ENCODE data around the gene KRT75. TPM values are rescaled to one million over a fixed set of nuclear protein-coding genes. Genes with fewer than 3 reads are reported as not detected.
"Not testable (repeated sequence)": the region's sequence is repeated elsewhere in the genome, so short reads cannot be mapped to it uniquely, and the experiment has no call there.

Gene KRT75
- total RNA-seq (2014; rRNA removed; shearing (Covaris generic)), result not detected in 2 replicates
- polyA plus RNA-seq (2014; cell fraction: nucleus; rRNA removed), result not detected in 2 replicates

DNA sequence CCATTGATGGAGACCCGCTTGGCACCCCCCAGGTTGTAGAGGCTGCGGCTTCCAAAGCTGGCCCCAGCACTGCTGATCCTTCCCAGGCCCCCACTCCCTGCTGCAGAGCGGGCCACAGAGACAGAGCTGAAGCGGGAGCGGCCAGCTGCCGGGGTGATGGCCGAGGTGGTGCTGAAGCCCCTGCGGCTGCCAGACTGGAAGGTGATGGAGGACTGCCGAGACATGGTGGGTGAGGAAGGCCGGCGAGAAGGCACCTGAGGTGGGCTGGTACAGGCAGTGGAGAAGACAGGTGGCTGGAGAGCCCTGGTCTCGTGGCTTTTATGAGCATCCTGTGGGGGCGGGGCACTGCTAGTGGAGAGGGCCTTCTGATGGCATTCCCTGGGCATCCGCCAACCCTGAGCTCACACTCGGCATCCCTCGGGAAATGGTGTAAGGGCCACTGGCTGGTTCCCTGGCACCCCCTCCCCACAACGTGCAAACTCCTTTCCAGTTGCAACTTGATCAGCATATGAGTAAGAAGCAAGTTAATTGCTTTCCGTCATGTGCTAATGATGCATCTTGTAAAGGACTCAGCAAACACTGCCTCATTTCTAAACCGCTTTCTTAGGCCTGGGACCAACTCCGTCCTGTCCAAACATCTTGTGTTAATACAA lies at the start of gene KRT75:
Gene KRT75 (minus strand): TSS at position 291 of the 653 bp plus-strand sequence. CDS start 67 bp downstream, at position 224.
- no peak for DNase-seq (ENCODE audit: extremely low read depth, low read depth)

DNA sequence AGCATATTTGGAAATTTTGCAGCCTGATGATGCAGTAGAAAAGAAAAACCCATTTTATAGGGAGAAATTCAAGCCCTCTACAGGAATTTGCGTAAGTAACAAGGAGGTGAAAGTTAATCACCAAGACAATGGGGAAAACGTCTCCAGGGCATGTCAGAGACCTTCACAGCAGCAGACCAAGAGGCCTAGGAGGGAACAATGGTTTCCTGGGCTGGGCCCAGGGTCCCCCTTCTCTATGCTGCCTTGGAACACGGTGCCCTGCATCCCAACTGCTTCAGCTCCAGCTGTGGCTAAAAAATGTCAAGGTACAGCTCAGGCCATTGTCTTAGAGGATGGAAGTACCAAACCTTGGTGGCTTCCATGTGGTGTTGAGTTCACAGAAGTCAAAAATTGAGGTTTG lies 45.9 kb upstream of the KRT75 start:
- DNase-seq (ENCODE audit: extremely low read depth, low read depth), result no peak

DNA sequence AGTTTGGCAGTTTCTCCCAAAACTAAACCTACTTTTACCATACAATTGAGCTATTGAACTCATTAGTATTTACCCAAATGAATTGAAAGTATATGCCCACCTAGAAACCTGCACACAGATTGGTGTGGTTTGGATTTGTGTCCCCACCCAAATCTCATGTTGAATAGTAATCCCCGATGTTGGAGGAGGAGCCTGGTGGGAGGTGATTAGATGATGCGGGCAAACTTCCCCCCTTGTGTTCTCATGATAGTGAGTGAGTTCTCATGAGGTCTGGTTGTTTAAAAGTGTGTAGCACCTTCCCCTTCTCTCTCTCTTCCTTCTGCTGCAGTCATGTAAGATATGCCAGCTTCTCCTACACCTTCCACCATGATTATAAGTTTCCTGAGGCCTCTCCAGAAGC lies 43.5 kb upstream of the KRT75 start:
- no peak for DNase-seq (ENCODE audit: extremely low read depth, low read depth)

DNA sequence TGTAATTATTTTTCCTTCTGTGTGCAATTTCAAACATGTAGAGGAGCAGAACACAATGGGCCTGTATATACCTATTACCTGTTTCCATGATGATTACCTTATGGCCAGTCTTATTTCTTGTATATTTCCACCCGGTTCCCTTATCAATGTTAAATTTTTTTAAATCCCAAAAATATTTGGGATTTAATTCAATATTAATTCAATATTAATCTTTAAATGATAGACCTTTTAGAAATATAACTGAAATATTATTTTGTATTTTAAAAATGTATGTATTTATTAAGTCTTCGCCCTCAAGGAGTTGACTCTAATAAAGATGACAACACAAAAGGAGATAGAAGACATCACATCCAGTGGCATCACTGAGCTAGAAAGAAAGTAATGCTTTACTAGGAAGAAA lies 40.0 kb upstream of the KRT75 start:
- no peak for DNase-seq (ENCODE audit: extremely low read depth, low read depth)

DNA sequence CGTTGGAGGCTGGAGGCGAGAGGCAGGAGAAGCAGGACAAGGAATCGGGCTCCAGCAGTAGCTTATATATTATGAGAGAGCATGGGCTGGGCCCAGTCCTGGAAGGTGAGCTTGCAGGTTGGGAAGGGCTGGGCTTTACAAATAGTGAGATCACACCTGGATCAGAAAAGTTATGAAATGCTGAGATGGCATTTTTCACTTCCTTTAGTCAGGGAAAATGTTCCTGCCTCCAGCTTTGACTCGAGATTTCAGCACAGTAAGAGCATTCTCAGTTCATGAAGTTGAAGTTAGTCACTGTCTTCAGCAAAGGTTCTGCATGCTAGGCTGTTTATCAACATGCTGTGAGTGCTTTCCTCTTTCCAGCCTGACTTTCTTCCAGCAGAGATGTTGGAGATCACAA lies 39.6 kb upstream of the KRT75 start, which contains the start of gene KRT6C:
Gene KRT6C (minus strand): TSS at position 38 of the 400 bp plus-strand sequence. CDS start 68 bp downstream, outside the sequence.
- DNase-seq (ENCODE audit: extremely low read depth, low read depth), result no peak

DNA sequence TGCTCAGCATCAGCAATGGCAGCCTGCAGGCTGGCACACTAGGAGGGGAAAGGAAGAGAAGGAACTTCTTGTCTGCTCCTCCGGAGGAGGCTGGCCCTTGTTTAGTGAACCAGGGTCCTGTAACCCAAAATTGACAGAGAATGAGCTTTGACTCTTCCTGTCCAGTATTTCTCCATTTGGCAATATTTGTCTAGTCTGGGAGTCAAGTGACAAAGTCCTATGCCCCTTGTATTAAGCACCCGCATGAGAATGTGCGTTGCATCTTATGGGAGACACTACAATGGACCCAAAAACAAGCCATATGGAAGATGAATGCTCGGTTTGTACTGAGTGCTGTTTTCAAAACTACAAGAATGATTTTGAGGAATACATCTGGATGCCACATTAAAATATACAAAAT lies 35.7 kb upstream of the KRT75 start:
- DNase-seq (ENCODE audit: extremely low read depth, low read depth), result no peak

DNA sequence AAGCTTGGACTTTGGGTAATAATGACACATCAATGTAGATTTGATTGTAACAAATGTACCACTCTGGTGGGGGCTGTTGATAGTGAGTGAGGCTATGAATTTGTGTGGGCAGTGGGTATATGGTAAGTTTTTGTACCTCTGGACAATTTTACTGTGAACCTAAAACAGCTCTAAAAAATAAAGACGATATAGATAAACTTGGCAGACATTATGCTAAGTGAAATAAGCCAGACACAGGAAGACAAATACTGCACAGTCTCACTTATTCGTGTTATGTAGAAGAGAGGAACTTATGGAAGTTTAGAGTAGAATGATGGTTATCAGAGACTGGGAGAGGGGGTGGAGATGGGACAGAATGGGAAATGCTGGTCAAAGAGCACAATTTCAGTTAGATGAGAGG lies 30.7 kb upstream of the KRT75 start:
- DNase-seq (ENCODE audit: extremely low read depth, low read depth), result no peak

DNA sequence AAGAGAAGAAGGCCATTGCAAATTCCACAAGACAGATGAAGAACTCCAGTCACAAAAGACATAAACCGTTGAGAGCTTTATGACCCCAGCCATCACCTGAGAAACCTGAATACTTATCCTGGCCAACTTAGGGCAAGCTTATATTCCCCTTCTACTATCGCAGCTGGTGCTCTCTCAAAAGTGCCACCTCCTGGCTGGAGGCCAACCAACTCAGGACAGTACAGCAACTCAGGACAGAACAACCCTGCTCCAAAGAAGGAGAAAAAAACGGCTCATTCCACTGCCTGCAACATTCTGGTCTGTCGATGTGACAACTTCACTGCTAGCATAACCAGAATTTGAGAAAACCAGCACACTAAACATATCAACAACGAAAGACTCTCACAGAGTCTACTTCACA lies 27.5 kb upstream of the KRT75 start:
- no peak for DNase-seq (ENCODE audit: extremely low read depth, low read depth)

DNA sequence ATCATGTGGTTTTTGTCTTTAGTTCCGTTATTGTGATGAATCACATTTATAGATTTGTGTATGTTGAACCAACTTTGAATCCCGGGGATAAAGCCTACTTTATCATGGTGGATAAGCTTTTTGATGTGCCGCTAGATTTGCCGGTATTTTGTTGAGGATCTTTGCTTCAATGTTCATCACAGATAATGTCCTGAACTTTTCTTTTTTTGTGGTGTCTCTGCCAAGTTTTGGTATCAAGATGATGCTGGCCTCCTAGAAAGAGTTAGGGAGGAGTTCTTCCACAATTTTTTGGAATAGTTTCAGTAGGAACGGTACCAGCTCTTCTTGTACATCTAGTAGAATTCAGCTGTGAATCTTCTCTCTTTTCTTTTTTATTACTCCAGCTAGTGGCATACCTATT lies 24.7 kb upstream of the KRT75 start:
- no peak for DNase-seq (ENCODE audit: extremely low read depth, low read depth)

DNA sequence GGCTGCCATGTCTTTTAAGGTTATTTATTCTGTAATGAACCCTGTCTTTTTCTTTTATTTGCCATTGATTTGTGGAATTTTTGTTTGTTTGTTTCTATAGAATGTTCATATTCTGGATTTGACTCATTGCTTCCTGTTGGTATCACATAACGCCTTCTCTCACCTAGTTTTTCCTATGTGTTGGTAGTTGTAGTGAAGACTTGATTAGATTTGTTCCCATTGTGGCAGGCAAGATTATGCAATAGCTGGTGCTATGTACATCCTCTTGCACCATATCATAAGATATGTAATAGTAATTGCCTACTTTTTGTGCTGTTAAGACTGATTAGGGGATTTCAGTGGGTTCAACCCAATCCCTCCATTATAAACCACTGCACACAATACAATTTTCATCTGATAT lies 21.6 kb upstream of the KRT75 start:
- DNase-seq (ENCODE audit: extremely low read depth, low read depth), result peak; percentile 36

DNA sequence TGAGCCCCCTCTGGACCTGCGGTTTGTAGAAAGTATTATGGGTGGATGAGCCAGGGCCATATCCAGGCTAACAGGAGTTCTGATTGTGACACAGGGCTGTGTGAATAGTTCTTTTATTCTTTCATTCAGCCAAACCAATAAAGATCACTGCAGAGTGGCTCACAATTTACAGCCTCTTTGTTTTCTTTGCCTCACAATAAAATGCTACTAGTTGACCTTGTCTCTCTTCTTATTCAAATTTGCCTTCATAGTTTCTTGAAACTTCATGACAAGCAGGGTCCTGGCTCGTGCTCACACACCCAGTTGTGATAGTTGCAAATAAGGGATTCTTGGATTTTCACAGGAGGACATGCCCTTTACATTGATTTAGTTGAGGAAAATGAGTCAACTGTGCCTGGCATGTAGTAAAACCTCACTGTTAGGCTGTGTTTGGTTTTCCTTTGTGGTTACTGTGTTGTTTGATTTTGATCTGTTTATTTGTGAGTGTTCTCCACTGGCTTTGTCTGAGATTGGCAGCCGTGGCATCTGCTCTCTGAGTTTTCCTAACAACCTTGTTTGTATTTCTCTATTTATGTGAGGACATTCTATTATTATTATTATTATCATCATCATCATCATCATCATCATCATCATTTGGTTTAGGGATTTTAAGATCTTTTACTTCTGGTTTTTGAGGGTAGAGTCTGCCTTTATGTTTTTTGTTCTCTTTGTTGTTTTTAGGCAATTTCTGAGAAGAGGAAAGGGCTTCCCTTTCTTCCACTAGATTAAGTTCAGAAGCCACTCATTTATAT lies 20.4 kb upstream of the KRT75 start:
- no peak for DNase-seq (ENCODE audit: extremely low read depth, low read depth)

DNA sequence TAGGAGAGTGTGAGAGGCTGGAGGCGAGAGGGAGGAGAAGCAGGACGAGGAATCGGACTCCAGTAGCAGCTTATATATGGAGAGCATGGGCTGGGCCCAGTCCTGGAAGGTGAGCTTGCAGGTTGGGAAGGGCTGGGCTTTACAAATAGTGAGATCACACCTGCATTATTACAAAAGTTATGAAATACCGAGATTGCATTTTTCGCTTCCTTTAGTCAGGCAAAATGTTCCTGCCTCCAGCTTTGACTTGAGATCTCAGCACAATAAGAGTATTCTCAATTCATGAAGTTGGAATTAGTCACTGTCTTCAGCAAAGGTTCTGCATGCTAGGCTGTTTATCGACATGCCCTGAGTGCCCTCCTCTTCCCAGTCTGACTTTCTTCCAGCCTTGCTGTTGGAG lies 17.9 kb upstream of the KRT75 start, which contains the start of gene KRT6B:
Gene KRT6B (minus strand): TSS at position 46 of the 400 bp plus-strand sequence. CDS start 68 bp downstream, outside the sequence.
- no peak for DNase-seq (ENCODE audit: extremely low read depth, low read depth)

DNA sequence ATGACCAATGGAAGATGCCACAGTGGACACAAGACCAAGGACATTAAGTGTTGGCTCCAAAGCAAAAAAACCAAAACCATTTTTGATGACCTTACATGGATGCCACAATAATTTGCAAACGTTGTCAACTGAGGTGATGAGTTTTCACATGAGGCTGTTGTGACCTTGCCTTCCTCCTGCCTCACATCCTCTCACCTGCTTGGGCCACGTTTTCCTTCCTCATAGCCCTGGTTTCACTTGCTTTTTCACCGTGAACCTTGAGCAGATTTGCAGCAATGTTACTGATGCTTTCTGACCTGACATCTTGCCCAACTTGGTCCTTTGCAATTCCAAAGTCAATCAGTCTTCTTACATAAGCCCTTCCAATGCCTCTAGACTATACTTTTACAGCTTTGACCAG lies 14.1 kb upstream of the KRT75 start:
- no peak for DNase-seq (ENCODE audit: extremely low read depth, low read depth)

DNA sequence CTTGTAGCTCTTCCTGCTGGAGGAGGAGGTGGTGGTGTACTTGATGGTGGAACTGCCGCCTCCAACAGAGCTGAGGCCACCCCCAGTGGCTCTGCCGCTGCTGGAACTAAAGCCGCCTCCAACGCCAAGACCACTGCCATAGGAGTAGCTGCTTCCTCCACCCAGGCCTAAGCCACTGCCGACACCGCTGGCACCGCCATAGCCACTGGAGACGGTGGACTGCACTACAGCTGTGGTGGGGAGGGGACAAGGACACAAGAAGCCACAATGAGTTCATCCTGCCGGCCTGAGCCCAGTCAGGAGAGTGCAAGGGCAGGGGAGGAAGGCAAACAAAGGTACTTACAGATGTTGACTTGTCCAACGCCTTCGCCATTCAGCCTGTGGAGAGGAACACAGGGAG lies 13.0 kb upstream of the KRT75 start:
- not testable (repeated sequence) for DNase-seq (ENCODE audit: extremely low read depth, low read depth)

DNA sequence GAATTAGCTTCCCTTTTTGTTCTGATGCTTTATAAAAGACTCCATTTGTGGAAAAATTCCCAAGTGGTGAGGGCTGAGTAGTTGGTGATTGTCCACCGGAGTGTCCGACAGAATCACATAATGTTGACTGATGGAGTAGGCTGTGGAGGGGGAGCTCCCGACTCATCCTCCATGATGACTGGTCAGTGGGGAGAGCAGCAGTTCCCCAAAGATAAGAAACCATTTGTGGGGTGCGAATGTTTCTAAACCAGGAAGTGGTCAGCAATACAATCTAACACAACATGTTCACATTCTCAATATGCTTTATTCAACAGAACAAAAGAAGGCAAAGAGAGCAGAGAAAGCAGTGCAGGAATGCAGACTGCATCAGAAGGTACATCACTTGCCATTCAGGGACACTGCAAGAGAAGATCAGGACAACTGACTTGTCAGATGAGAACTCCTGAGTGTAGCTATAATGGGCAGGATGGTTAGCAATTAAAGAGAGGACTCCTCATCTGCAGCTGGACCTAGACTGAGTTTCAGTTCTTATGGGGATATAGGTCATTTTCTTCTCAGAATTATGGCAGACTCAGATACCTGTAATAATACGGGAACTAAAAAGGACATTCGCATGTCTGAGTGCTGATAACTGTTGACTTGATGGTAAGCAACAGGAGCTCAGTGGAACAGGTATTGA lies 12.3 kb upstream of the KRT75 start:
- no peak for DNase-seq (ENCODE audit: extremely low read depth, low read depth)

DNA sequence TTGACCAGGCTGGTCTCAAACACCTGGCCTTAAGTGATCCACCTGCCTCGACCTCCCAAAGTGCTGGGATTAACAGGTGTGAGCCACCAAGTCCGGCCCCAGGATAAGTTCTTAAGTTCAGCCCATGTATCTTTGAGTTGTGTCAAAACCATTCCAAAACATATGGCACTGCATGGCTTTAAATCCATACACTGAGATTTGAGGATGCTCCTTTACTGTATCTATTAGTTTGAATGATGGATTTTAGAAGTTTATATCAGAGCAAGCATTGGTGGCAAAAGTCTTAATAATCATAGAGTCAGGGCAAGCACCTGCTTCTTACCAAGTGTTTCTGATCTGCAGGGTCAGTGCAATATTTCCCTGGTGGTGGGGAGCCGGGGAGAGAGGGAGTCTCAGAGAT lies 11.7 kb upstream of the KRT75 start:
- DNase-seq (ENCODE audit: extremely low read depth, low read depth), result no peak

DNA sequence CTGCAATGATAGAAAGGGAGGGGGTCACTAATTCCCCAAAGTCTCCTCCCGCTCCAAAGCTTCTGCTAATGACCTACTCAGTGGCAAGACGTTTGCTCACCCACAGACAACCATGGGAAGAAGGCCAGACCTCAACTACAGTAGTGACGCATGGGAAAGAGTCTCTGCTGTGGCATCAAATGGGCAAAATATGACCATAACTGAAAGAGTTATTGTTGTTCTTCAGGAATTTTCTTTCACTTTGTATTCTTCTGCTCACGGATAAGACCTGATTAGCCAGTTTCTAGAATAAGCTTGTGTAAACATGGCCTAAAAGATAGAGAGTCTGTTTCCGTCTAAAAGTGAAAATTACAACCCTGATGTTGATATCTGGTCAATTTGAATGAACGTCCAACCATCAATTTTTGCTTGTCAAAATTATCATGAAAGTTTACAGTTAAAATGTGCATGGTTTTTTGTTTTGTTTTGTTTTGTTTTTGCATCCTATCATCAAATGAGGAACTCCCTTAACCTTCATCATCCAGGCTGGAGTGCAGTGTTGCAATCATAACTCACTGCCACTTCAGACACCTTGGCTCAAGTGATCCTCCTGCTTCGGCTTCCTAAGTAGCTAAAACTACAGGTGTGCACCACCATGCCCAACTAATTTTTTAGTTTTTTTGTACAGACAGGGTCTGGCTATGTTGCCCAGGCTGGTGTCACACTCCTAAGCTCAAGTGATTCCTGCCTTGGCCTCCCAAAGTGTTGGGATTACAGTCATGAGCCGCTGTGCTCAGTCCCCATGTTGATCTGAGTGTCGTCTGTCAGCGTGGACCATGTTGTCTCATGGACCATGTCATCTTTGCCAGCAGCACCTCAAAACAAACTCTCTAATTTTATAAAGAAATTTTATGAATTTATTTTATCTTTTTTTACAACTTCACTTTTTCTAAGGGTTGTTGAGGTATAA lies 10.8 kb upstream of the KRT75 start:
- no peak for DNase-seq (ENCODE audit: extremely low read depth, low read depth)

DNA sequence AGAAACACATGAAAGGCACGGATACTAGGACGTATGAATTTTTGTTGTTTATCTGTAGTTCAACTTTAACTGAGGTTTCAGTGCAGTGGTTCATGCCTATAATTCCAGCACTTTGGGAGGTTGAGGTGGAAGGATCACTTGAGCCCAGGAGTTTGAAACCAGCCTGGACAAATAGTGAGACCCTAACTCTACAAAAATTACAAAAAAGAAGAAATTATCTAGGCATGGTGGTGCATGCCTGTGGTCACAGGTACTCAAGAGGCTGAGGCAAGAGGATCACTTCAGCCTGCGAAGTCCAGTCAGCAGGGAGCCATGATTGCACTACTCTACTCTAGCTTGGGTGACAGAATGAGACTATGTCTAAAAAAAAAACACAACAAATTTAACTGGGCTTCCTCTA lies 9.8 kb upstream of the KRT75 start:
- no peak for DNase-seq (ENCODE audit: extremely low read depth, low read depth)

DNA sequence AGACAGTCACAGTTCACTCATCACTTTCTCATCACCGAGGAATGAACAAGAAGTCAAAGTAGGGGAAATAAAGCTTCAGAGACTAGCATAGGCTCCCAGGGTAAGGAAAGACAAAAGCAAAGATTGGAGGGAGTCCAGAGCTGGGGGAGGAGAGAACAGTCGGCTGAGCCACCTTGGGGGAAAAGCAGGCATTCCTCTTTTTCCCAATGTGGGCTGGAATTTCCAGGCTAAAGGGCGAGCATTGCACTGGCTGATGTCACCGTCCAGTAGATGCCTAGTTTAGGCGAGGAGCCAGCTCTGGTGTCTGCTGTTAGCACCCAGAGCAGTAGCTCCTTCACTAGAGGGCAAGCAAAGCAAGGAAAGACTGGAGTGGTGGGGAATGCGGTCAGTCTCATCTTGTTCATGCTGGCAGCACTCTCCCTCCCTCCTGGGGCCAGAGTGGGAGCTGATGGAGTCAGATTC lies 8.5 kb upstream of the KRT75 start:
- DNase-seq (ENCODE audit: extremely low read depth, low read depth), result no peak

DNA sequence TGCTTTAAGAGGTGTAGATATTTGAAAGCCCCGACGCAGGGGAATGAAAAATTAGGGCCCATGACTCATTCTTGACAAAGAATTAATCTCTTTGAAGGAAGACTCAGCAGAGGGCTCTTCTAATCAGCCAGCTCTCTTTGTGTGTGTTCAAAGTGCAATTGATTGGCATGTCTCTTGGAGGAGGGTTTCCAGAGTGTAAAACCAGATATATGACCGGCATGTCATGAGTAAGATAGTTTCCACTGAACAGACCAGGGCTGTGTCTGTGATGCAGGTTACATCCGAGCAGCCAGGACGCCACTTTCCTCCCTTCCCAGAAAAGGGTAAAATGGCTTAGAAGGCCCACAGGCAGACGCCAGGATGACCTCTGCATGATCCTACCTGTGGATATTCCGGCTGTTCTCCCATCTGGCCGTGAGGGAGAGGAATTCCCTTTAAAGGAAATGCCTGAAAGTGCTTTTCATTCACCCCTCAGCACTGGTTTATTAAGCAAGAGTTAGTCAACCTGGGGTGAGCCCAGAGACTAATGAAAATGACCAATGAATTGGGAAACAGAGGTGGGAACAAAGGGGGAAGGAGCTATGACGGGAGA lies 7.2 kb upstream of the KRT75 start:
- no peak for DNase-seq (ENCODE audit: extremely low read depth, low read depth)
